Smooth muscle cell (in vitro differentiated cells): ENCODE measurements around the gene SBNO2. TPM values are rescaled to one million over a fixed set of nuclear protein-coding genes. Genes with fewer than 3 reads are reported as not detected.
A peak's percentile ranks its signal among the peaks of the same experiment; 100 is the strongest.

Experiments
- DNase-seq: peaks from one replicate; lab custom pipeline; 2025; ENCODE audit not compliant: unreplicated experiment; lab: John Stamatoyannopoulos, UW
- H2AFZ ChIP-seq: fragments of 200-600 bp; sonication (generic); 2 replicates; pipeline ENCODE4 v1.6.0; 2016; ENCODE audit warnings: antibody characterized with exemption, low read depth, mild to moderate bottlenecking
- H3F3A ChIP-seq: fragments of 200-600 bp; sonication (generic); 2 replicates; pipeline ENCODE4 v1.6.0; 2017; ENCODE audit warnings: antibody characterized with exemption, low read depth
- H3K27ac ChIP-seq: fragments of 200-600 bp; sonication (generic); 2 replicates; pipeline ENCODE4 v1.5.1; 2016; ENCODE audit warnings: low read depth, mild to moderate bottlenecking
- H3K27me3 ChIP-seq: fragments of 200-600 bp; sonication (generic); 2 replicates; pipeline ENCODE4 v1.6.1; 2016; ENCODE audit warnings: low read depth, mild to moderate bottlenecking
- H3K36me3 ChIP-seq: fragments of 200-600 bp; sonication (generic); 2 replicates; pipeline ENCODE4 v1.5.1; 2016; ENCODE audit warnings: low read depth
- H3K4me1 ChIP-seq: fragments of 200-600 bp; sonication (generic); 2 replicates; pipeline ENCODE4 v1.5.1; 2016; ENCODE audit warnings: low read depth
- H3K4me2 ChIP-seq: fragments of 200-600 bp; sonication (generic); 2 replicates; pipeline ENCODE4 v1.6.0; 2016; ENCODE audit warnings: mild to moderate bottlenecking
- H3K4me3 ChIP-seq: fragments of 200-600 bp; sonication (generic); 2 replicates; pipeline ENCODE4 v1.5.1; 2016; ENCODE audit warnings: mild to moderate bottlenecking
- H3K79me2 ChIP-seq: fragments of 200-600 bp; sonication (generic); 2 replicates; pipeline ENCODE4 v1.6.0; 2016; ENCODE audit warnings: low read depth, mild to moderate bottlenecking
- H3K9ac ChIP-seq: fragments of 200-600 bp; sonication (generic); 2 replicates; pipeline ENCODE4 v1.6.0; 2016; ENCODE audit warnings: low read depth
- H3K9me3 ChIP-seq: fragments of 200-600 bp; sonication (generic); replicated peaks from 2 replicates; pipeline ENCODE4 v1.5.1; 2016; ENCODE audit warnings: low read depth
- H4K20me1 ChIP-seq: fragments of 200-600 bp; sonication (generic); 2 replicates; pipeline ENCODE4 v1.6.0; 2016; ENCODE audit warnings: low read depth
- CTCF ChIP-seq: fragments of 200-600 bp; sonication (generic); IDR thresholded peaks from 2 replicates; pipeline ENCODE4 v1.5.1; 2017; ENCODE audit warnings: borderline replicate concordance, mild to moderate bottlenecking, antibody characterized with exemption; ENCODE audit not compliant: insufficient read depth, poor library complexity, severe bottlenecking
- WGBS: methylation state at CpG from one replicate; pipeline ENCODE4 v1.1.7; 2016; ENCODE audit warnings: low lambda C conversion rate; 5-methylcytosine and 5-hydroxymethylcytosine counted together
- polyA plus RNA-seq: library from polyadenylated mRNA; unstranded; fragments of >200 nt; fragmentation: Nextera tagmentation; extraction: Ambion mirVana; gene quantifications from 2 replicates; pipeline ENCODE4 v1.2.1, GENCODE V29; 2016
- total RNA-seq: library from RNA; depleted of rRNA; stranded (reverse); fragments of >200 nt; gene quantifications from 2 replicates; pipeline ENCODE4 v1.2.3, GENCODE V29; 2014

The SBNO2 gene
- total and polyA plus RNA-seq, 2 experiments from 2014 or later, result 16.4 to 17.6 TPM

GRCh38 chr19:1199531-1199930 is 25.5 kb upstream of the SBNO2 start:
- H4K20me1 ChIP-seq, result no peaks in the 10 kb centered on the region
- no peaks in the 10 kb centered on the region for H3K9me3 ChIP-seq
- 92% methylated on average over 10 of the region's 10 CpGs for WGBS
- no peak overlapping the region for H3K9ac ChIP-seq
- H3K27ac ChIP-seq, result no peak overlapping the region
- H3K79me2 ChIP-seq, result no peaks in the 10 kb centered on the region
- H3K4me2 ChIP-seq, result no peak overlapping the region
- H3K4me3 ChIP-seq, result no peak overlapping the region
- no peaks in the 10 kb centered on the region for H3K36me3 ChIP-seq
- no peak for TF ChIP-seq CTCF
- H3F3A ChIP-seq, result peaks cover 13% of the 10 kb centered on the region
- no peak for DNase-seq
- no peaks in the 10 kb centered on the region for H3K4me1 ChIP-seq
- no peak overlapping the region for H2AFZ ChIP-seq
- H3K27me3 ChIP-seq, result no peaks in the 10 kb centered on the region

- no peaks in the 10 kb centered on the region for H3K27me3 ChIP-seq
- H3K4me2 ChIP-seq, result no peak overlapping the region
- H3K9ac ChIP-seq, result no peak overlapping the region
- peak overlapping the region; percentile 2 for H3K27ac ChIP-seq
- WGBS, result 43% methylated on average over 9 of the region's 9 CpGs
- no peaks in the 10 kb centered on the region for H4K20me1 ChIP-seq
- H3K79me2 ChIP-seq, result no peaks in the 10 kb centered on the region
- DNase-seq, result no peak
- H3K4me1 ChIP-seq, result no peaks in the 10 kb centered on the region
- H3K4me3 ChIP-seq, result no peak overlapping the region
- no peak for TF ChIP-seq CTCF
- H3K9me3 ChIP-seq, result no peaks in the 10 kb centered on the region
- H3F3A ChIP-seq, result peaks cover 16% of the 10 kb centered on the region
- no peaks in the 10 kb centered on the region for H3K36me3 ChIP-seq
- no peak overlapping the region for H2AFZ ChIP-seq
These were observed 15.4 kb upstream of the SBNO2 start for GRCh38 chr19:1189419-1189818.

DNA sequence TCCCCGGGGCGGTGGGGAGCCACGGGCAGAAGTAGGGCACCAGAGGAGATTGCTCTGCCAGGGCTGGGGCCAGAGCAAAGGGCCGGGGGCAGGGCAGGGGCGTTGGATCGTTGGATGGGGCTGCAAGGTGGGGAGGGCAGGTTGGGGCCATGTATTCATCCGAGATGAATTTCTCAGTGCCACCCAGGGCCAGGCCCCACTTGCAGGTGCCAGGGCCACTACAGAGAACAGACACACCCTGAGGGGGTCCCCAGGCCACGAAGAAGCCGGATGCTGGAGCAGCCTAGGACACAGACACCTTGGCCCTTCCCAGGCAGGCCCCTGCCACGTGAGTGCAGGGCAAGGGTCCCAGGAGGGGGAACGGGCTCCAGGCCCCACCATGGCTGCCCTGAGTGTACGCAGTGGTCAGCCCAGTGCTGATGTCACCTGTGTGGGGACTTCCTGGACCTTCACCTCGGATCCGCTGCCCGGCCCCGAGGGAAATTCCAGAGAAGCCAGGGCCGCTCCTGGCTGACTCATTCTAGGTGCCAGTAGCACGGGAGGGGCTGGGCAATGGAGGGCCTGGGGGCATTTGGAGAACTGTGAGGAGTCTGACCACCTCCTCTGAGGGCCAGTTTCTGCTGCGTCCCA is 9.6 kb upstream of the SBNO2 start:
- H3K27ac ChIP-seq, result peak overlapping the region; percentile 4
- no peak for DNase-seq
- H3K4me3 ChIP-seq, result no peak overlapping the region
- H3K27me3 ChIP-seq, result no peaks in the 10 kb centered on the region
- no peaks in the 10 kb centered on the region for H3K36me3 ChIP-seq
- no peaks in the 10 kb centered on the region for H3K79me2 ChIP-seq
- H3K9me3 ChIP-seq, result no peaks in the 10 kb centered on the region
- H3K4me2 ChIP-seq, result no peak overlapping the region
- H3K9ac ChIP-seq, result no peak overlapping the region
- H3F3A ChIP-seq, result no peaks in the 10 kb centered on the region
- no peaks in the 10 kb centered on the region for H4K20me1 ChIP-seq
- 64% methylated on average over 18 of the region's 19 CpGs for WGBS
- H2AFZ ChIP-seq, result no peak overlapping the region
- TF ChIP-seq CTCF, result no peak
- no peaks in the 10 kb centered on the region for H3K4me1 ChIP-seq

- Histone ChIP-seq H3K27ac (peak overlapping the region; percentile 4), H4K20me1 (no peaks in the 10 kb centered on the region)
These were observed 8.7 kb upstream of the SBNO2 start for GRCh38 chr19:1182727-1183126.

More at GRCh38 chr19:1182727-1183126, 8.7 kb upstream of the SBNO2 start:
- H3K9ac ChIP-seq, result no peak overlapping the region
- no peak for DNase-seq
- TF ChIP-seq CTCF, result no peak
- no peaks in the 10 kb centered on the region for H3F3A ChIP-seq
- H3K36me3 ChIP-seq, result no peaks in the 10 kb centered on the region
- no peak overlapping the region for H2AFZ ChIP-seq
- H3K4me2 ChIP-seq, result no peak overlapping the region
- H3K27me3 ChIP-seq, result no peaks in the 10 kb centered on the region
- WGBS, result 82% methylated on average over 8 of the region's 11 CpGs
- no peaks in the 10 kb centered on the region for H3K4me1 ChIP-seq
- H3K79me2 ChIP-seq, result no peaks in the 10 kb centered on the region
- no peak overlapping the region for H3K4me3 ChIP-seq
- H3K9me3 ChIP-seq, result no peaks in the 10 kb centered on the region
